A549 (cell line): ENCODE measurements around the gene SLC35E1. TPM values are rescaled to one million over a fixed set of nuclear protein-coding genes. Genes with fewer than 3 reads are reported as not detected.

ENCODE experiments used
- ATAC-seq, 2 experiments: fragments of 200-7000 bp in 1 of 2; fragments of >200 bp in 1 of 2; cut with Nextera tagmentation in 1 of 2; cut with Tn5 transposase in 1 of 2; 3 replicates each; pipeline versions ENCODE4 v1.8.0 to v1.9.1; 2018 to 2020; ENCODE audit warnings: mild to moderate bottlenecking in 1 of 2, moderate library complexity in 1 of 2
- CTCF ChIA-PET: fragments of 300-600 bp; sonication (Branson Sonifier 250); formaldehyde crosslinking; extraction: SDS; loops from one replicate; lab custom pipeline; 2021; ENCODE audit warnings: antibody characterized with exemption, inconsistent platforms; lab: Yijun Ruan, JAX
- POLR2A ChIA-PET: fragments of 350-600 bp; formaldehyde crosslinking; extraction: SDS; loops from one replicate; lab custom pipeline; 2021; ENCODE audit warnings: antibody characterized with exemption, inconsistent platforms; lab: Yijun Ruan, JAX
- DNase-seq, 2 experiments: peaks; one replicate each; pipeline versions ENCODE4 v3.0.0 to v3.0.0-alpha.2; 2011 to 2016; ENCODE audit warnings: low read depth in 1 of 2, low spot score in 1 of 2
- FAIRE-seq: peaks from 2 replicates; lab custom pipeline; 2011; peaks lifted over from hg19 to GRCh38; lab: Jason Lieb, UNC
- H3K27ac ChIP-seq, 2 experiments: fragments of >200 bp; sonication (Bioruptor Twin); formaldehyde crosslinking; 3 replicates each; pipeline ENCODE4 v1.5.1; 2016 to 2017
- H3K4me1 ChIP-seq: fragments of >200 bp; sonication (Bioruptor Twin); formaldehyde crosslinking; 3 replicates; pipeline ENCODE4 v1.6.1; 2016
- H3K4me2 ChIP-seq: fragments of >200 bp; sonication (Bioruptor Twin); formaldehyde crosslinking; 3 replicates; pipeline ENCODE4 v1.6.1; 2016
- H3K4me3 ChIP-seq: fragments of >200 bp; sonication (Bioruptor Twin); formaldehyde crosslinking; 3 replicates; pipeline ENCODE4 v1.5.1; 2016
- H3K9me3 ChIP-seq: fragments of >200 bp; sonication (Bioruptor Twin); formaldehyde crosslinking; 3 replicates; pipeline ENCODE4 v1.6.1; 2016
- CBX8 ChIP-seq: fragments of 200-600 bp; sonication (generic); IDR thresholded peaks from 2 replicates; pipeline ENCODE4 v1.6.1; 2016
- CHD4 ChIP-seq: fragments of 200-600 bp; sonication (generic); IDR thresholded peaks from 2 replicates; pipeline ENCODE4 v1.6.1; 2016; ENCODE audit warnings: antibody characterized with exemption, mild to moderate bottlenecking, borderline replicate concordance
- GATA3 ChIP-seq: IDR thresholded peaks from 2 replicates; pipeline ENCODE4 v1.6.1; 2012; ENCODE audit warnings: borderline replicate concordance
- HDAC2 ChIP-seq: fragments of 200-600 bp; sonication (generic); IDR thresholded peaks from 2 replicates; pipeline ENCODE4 v1.6.1; 2016
- HEYL ChIP-seq: fragments of 250-450 bp; sonication (Bioruptor Pico); IDR thresholded peaks from 2 replicates; pipeline ENCODE4 v1.8.0; 2021; ENCODE audit warnings: mild to moderate bottlenecking, moderate library complexity
- HOXA7 ChIP-seq: fragments of 250-450 bp; sonication (Bioruptor Pico); IDR thresholded peaks from 2 replicates; pipeline ENCODE4 v1.5.0; 2020; ENCODE audit warnings: mild to moderate bottlenecking, moderate library complexity
- KDM1A ChIP-seq: fragments of 200-600 bp; sonication (generic); IDR thresholded peaks from 2 replicates; pipeline ENCODE4 v1.6.1; 2016; ENCODE audit warnings: low read depth, mild to moderate bottlenecking
- MAFK ChIP-seq: fragments of 450-650 bp; IDR thresholded peaks from 2 replicates; pipeline ENCODE4 v1.6.1; 2014; ENCODE audit not compliant: partially characterized antibody
- NFE2L2 ChIP-seq: fragments of 150-350 bp; conservative IDR thresholded peaks from 2 replicates; pipeline ENCODE4 v1.6.1; 2014; ENCODE audit warnings: low read length
- NR3C1 ChIP-seq: fragments of >200 bp; sonication (Bioruptor Twin); formaldehyde crosslinking; IDR thresholded peaks from 3 replicates; pipeline ENCODE4 v1.6.1; 2017
- PHF8 ChIP-seq: fragments of 200-600 bp; sonication (generic); IDR thresholded peaks from 2 replicates; pipeline ENCODE4 v1.6.1; 2016; ENCODE audit warnings: low read depth, mild to moderate bottlenecking, antibody characterized with exemption, moderate library complexity, borderline replicate concordance
- POLR2A ChIP-seq: IDR thresholded peaks from 2 replicates; pipeline ENCODE4 v1.6.1; 2012; ENCODE audit warnings: mild to moderate bottlenecking, low read length
- POLR2AphosphoS2 ChIP-seq: conservative IDR thresholded peaks from 2 replicates; pipeline ENCODE4 v1.6.1; 2012; ENCODE audit warnings: low read length, improper control_type of control experiment, inconsistent platforms
- RARB ChIP-seq: fragments of 250-450 bp; sonication (Bioruptor Pico); IDR thresholded peaks from 2 replicates; pipeline ENCODE4 v1.8.0; 2021; ENCODE audit warnings: mild to moderate bottlenecking, moderate library complexity
- SMC3 ChIP-seq: fragments of >200 bp; sonication (Bioruptor Twin); formaldehyde crosslinking; IDR thresholded peaks from 3 replicates; pipeline ENCODE4 v1.6.1; 2018; ENCODE audit warnings: inconsistent platforms
- SREBF2 ChIP-seq: fragments of 450-650 bp; IDR thresholded peaks from 2 replicates; pipeline ENCODE4 v1.6.1; 2014; ENCODE audit warnings: mild to moderate bottlenecking, moderate library complexity
- TFCP2L1 ChIP-seq: fragments of 250-450 bp; sonication (Bioruptor Pico); IDR thresholded peaks from 2 replicates; pipeline ENCODE4 v1.5.0; 2021; ENCODE audit warnings: mild to moderate bottlenecking
- ZC3H11A ChIP-seq: fragments of 450-650 bp; IDR thresholded peaks from 2 replicates; pipeline ENCODE4 v1.6.1; 2014; ENCODE audit warnings: antibody characterized with exemption, mild to moderate bottlenecking
- ZFP36 ChIP-seq: fragments of 450-650 bp; IDR thresholded peaks from 2 replicates; pipeline ENCODE4 v1.6.1; 2014; ENCODE audit warnings: borderline replicate concordance; ENCODE audit not compliant: partially characterized antibody
- WGBS: methylation state at CpG from one replicate; pipeline ENCODE4 v1.1.6; 2017; ENCODE audit errors: missing lambda C conversion rate; 5-methylcytosine and 5-hydroxymethylcytosine counted together
- polyA plus RNA-seq, 4 experiments: library from polyadenylated mRNA; depleted of rRNA in 3 of 4; stranded (reverse); fragments of >200 nt; fragmentation: RNase III in 1 of 4; extraction: RNeasy Plus Mini Kit Qiagen cat#74134 plus additional on column Dnase treatment in 1 of 4; gene quantifications; 2 replicates in 3 of 4; 3 replicates in 1 of 4; pipeline ENCODE4 v1.2.3, GENCODE V29; 2011 to 2017
- TF ChIP-seq, protein P1 (sequence below): IDR thresholded peaks from 2 replicates; pipeline ENCODE4 v1.6.1; 2012
- TF ChIP-seq, protein P2 (sequence below): fragments of 250-450 bp; sonication (Bioruptor Pico); IDR thresholded peaks from 2 replicates; pipeline ENCODE4 v1.5.0; 2021; ENCODE audit warnings: mild to moderate bottlenecking, moderate library complexity, borderline replicate concordance
- TF ChIP-seq, protein P3 (sequence below): fragments of 250-450 bp; sonication (Bioruptor Pico); IDR thresholded peaks from 2 replicates; pipeline ENCODE4 v1.5.0; 2020; ENCODE audit warnings: low read depth, mild to moderate bottlenecking, moderate library complexity
- TF ChIP-seq, protein P4 (sequence below): fragments of 450-650 bp; IDR thresholded peaks from 2 replicates; pipeline ENCODE4 v1.6.1; 2014; ENCODE audit warnings: antibody characterized with exemption

The SLC35E1 gene
- polyA plus RNA-seq, 2 of the 4 experiments (the other 2 are of a cell fraction) = 17.2 to 25.1 TPM

DNA sequence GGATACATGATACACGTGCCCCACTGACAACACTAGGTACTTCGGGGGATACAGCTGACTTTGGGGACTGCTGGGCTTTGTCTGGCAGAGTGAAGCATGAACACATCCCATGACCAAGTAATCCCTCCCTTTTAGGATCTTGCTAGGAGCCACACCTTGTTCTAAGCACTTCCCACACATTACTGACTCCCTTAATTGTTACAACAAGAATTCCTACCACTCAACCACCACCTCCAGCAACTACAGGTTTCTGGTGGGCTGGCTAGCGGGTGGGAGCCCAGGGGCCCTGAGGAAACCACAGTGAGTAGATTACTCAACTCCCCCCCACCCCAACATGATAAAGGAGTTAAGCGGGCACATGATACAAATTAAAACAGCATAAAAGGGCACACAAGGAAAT lies 7.2 kb upstream of the SLC35E1 start:
- Histone ChIP-seq H3K27ac (no peak overlapping the region), H3K9me3 (no peaks in the 10 kb centered on the region), H3K4me1 (peaks cover 16% of the 10 kb centered on the region), H3K4me3 (no peak overlapping the region), H3K4me2 (no peak overlapping the region)
- ChIA-PET CTCF (no interaction called here), POLR2A (no interaction called here)
- 91% methylated on average over 4 of the region's 4 CpGs for WGBS
- ATAC-seq (no peak), FAIRE-seq (no peak), DNase-seq (no peak)
- TF ChIP-seq SREBF2 (no peak), TFCP2L1 (CRISPR knock-in tag) (no peak), POLR2A (no peak)
- TF ChIP-seq, protein P1, sequence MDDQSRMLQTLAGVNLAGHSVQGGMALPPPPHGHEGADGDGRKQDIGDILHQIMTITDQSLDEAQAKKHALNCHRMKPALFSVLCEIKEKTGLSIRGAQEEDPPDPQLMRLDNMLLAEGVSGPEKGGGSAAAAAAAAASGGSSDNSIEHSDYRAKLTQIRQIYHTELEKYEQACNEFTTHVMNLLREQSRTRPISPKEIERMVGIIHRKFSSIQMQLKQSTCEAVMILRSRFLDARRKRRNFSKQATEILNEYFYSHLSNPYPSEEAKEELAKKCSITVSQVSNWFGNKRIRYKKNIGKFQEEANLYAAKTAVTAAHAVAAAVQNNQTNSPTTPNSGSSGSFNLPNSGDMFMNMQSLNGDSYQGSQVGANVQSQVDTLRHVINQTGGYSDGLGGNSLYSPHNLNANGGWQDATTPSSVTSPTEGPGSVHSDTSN = no peak

DNA sequence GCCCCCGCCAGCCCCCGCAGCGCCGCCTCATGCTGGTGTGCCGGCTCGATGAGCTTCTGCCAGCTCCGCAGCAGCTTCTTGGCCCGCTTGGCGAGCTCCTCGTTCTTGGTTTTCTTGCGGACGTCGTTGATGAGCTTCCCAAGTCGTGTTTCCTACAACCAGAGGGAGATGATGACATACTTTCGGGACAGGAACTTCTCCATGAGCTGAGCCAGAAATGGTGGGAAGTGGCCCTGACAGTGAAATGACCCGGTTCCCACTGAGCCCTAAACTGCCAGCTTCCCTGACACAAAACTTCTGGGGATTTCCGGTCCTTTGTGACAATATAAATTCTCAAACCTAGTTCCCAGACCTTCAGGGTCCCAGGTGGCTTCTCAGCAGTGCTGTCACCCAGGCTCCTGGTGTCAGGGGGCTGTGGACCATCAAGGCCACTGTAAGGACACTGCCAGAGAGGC lies 5.3 kb upstream of the SLC35E1 start:
- ATAC-seq (no peak), DNase-seq (no peak), FAIRE-seq (no peak)
- H3K9me3 ChIP-seq = no peaks in the 10 kb centered on the region
- H3K27ac ChIP-seq = no peak overlapping the region
- H3K4me3 ChIP-seq = no peak overlapping the region
- CTCF ChIA-PET = no interaction called here
- POLR2A ChIA-PET = interaction anchor here (0.6 kb wide), 1 partner anchor 29 kb away, joined by 5 read pairs; no protein-coding TSS in a partner anchor
- TF ChIP-seq PHF8 (no peak), POLR2AphosphoS2 (no peak), KDM1A (no peak), NFE2L2 (no peak)
- TF ChIP-seq, protein P2, sequence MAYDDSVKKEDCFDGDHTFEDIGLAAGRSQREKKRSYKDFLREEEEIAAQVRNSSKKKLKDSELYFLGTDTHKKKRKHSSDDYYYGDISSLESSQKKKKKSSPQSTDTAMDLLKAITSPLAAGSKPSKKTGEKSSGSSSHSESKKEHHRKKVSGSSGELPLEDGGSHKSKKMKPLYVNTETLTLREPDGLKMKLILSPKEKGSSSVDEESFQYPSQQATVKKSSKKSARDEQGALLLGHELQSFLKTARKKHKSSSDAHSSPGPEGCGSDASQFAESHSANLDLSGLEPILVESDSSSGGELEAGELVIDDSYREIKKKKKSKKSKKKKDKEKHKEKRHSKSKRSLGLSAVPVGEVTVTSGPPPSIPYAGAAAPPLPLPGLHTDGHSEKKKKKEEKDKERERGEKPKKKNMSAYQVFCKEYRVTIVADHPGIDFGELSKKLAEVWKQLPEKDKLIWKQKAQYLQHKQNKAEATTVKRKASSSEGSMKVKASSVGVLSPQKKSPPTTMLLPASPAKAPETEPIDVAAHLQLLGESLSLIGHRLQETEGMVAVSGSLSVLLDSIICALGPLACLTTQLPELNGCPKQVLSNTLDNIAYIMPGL (CRISPR knock-in tag) = no peak
- H3K4me2 ChIP-seq = no peak overlapping the region
- H3K4me1 ChIP-seq = peaks cover 18% of the 10 kb centered on the region
- 87% methylated on average over 14 of the region's 17 CpGs for WGBS

DNA sequence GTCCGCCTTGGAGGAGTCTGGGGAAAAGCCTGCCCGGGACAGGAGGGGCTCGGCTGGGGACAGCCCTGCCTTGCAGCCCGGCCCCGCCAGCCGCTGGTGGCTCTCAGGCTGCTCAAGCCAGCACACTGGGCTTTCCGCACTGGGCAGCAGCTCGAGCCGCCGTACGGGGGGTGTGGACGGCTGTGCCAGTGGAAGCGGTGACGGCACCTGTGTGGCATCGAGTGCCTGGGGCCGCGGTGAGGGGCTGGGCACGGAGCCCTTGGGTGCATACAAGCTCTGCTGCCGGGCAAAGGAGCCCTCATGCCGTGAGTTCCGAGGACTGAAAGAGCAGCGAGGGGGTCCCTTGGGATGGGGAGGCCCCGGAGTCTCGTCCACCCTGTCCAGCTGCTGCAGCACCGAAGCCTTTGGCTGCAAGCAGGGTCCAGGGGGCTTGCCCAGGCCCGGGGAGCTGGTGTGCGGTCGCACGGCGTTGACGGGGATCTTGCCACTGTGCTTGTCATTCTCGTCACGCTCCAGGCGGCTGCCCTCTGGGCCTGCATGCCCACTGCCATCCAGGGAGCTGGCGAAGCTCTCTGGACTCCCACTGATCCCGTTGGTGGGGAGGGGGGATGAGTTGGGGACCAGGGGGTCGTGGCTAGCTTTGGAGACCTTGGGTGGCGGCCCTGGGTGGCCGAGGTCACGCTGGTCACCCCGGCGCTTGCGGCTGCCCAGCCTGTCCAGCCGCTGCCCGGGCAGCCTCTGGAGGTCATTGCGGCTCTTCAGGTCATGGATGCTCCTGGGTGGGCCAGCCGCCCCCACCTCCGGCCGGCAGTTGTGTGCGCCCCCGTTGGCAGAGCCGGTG lies 4.7 kb upstream of the SLC35E1 start:
- ATAC-seq = no peak
- no peaks in the 10 kb centered on the region for H3K9me3 ChIP-seq
- H3K27ac ChIP-seq = no peak overlapping the region
- H3K4me2 ChIP-seq = no peak overlapping the region
- POLR2A ChIA-PET = no interaction called here
- 96% methylated on average over 14 of the region's 52 CpGs for WGBS
- no peak for TF ChIP-seq ZFP36
- TF ChIP-seq SMC3 = no peak
- TF ChIP-seq HDAC2 = no peak
- TF ChIP-seq CHD4 = no peak
- TF ChIP-seq, protein P3, sequence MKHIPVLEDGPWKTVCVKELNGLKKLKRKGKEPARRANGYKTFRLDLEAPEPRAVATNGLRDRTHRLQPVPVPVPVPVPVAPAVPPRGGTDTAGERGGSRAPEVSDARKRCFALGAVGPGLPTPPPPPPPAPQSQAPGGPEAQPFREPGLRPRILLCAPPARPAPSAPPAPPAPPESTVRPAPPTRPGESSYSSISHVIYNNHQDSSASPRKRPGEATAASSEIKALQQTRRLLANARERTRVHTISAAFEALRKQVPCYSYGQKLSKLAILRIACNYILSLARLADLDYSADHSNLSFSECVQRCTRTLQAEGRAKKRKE (CRISPR knock-in tag) = no peak
- no peak for TF ChIP-seq ZC3H11A
- no peak for TF ChIP-seq HEYL (CRISPR knock-in tag)
- TF ChIP-seq, protein P1 = no peak
- TF ChIP-seq RARB (CRISPR knock-in tag) = no peak
- TF ChIP-seq HOXA7 = no peak
- no peak for TF ChIP-seq PHF8
- TF ChIP-seq MAFK = no peak
- TF ChIP-seq, protein P4, sequence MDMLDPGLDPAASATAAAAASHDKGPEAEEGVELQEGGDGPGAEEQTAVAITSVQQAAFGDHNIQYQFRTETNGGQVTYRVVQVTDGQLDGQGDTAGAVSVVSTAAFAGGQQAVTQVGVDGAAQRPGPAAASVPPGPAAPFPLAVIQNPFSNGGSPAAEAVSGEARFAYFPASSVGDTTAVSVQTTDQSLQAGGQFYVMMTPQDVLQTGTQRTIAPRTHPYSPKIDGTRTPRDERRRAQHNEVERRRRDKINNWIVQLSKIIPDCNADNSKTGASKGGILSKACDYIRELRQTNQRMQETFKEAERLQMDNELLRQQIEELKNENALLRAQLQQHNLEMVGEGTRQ = no peak
- TF ChIP-seq CBX8 = no peak
- TF ChIP-seq NR3C1 = no peak
- no peak for TF ChIP-seq GATA3
- TF ChIP-seq POLR2A = no peak
- H3K4me1 ChIP-seq = peaks cover 12% of the 10 kb centered on the region
- FAIRE-seq = no peak
- DNase-seq = no peak
- H3K4me3 ChIP-seq = no peak overlapping the region
- CTCF ChIA-PET = no interaction called here
